GM21529 (cell line): ENCODE measurements around the gene GTF3A.

Source experiments
- ATAC-seq: cut with Tn5 transposase; IDR thresholded peaks from one replicate; pipeline ENCODE4 v1.9.1; 2021; ENCODE audit not compliant: unreplicated experiment

GTF3A gene

GRCh38 chr13:27446986-27447583, 22.7 kb downstream of the GTF3A start:
- no peak for ATAC-seq

GRCh38 chr13:27448308-27448707, 23.9 kb downstream of the GTF3A start:
- ATAC-seq: no peak

DNA sequence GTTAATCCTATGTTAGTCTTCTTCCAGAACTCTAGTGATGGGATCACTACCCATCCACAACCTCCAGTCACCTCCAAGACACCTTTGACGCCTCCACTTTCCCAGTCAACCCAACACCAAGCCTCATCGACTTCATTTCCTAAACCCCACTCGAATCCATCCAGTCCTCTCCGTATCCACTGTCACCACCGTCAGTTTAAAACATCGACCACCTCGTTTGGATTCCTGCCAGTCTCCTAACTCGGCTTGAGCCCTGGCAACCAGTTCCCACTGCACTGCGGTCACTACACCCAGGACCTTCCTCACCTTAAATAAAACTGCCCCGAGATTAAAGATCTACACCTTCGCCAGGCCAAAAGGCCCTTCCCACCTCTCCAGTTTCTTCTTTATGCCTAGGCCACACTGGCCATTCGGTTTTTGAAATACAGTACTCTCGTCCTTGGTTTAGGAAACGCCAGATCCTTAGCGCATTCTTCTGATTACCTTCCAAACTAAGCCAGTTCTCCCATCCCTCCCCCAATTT, 24.7 kb downstream of the GTF3A start:
- no peak for ATAC-seq

DNA sequence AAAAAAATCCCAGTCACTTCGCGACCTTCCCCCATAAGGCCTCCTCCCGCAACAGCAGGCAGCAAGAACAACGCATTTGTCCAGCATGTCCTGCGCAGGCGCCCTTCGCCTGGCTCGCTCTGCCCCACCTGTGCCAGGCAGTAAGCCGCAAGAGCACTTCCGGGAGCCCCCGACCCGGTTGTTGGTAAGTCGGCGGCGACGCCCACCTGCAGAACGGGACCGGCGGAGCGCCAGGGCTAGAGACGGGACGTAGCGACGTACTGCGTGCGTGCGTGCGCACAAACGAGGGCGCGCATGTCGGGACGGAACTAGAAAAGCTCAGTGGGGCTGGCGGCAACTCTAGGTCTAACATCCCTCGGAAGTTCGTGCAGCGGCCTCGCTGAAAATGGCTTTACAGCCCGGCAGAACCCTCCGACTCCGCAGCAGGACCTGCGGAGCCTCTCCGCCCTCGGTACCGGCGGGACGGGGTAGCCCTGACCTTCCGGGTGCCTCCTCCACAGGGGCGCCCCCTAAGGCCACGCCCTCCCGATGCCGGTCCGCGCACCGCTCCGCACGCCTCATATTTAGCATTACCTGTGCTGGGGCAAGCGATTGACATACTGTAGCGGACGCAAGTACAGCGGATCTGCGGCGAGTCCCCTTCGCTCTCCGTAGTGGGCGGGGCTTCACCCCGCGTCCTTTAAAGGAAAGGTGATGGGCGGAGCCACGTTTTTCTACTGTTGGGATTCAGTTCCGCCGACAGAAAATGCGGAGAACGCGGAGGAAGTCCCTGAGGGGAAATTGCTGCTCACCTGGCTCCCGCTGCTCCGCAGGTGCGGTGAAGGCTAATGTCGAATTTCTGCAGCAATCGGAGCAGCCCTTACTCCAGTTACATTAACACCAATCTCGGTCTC, 25.8 kb downstream of the GTF3A start, which contains the start of gene MTIF3:
Gene MTIF3, minus strand, starts transcription at position 629 of the 893 bp plus-strand sequence. CDS start 10,116 bp downstream, outside the sequence.
- peak; percentile 82 for ATAC-seq

GRCh38 chr13:27450921-27451471, 26.6 kb downstream of the GTF3A start:
- ATAC-seq: no peak

DNA sequence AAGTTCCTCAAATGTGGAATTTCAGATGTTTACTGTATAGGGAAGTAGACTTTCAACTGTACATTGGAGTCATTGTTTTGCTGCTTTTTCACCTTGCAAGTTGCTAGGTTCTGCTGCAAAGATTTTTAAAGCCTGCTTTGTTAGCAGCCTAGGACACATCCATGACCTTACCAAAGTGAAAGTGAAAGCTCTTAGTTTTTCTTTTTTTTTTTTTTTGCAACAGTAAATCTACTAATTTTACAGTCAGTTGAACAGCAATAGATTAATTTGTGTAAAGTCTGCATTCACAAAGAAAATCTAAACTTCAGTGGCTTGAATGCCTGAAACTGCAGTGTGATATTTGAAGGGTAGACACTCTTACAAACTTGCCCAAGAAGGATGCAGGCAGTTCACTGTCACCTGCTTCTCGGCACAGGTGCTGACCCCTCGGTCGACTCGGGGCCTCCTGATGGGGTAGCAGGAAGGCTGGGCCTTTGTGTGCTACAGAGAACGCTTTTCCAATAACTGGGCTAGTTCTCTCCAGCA, 31.0 kb downstream of the GTF3A start:
- ATAC-seq: no peak

GRCh38 chr13:27461940-27462584, 37.6 kb downstream of the GTF3A start:
- ATAC-seq: no peak

GRCh38 chr13:27463500-27463899, 39.1 kb downstream of the GTF3A start:
- ATAC-seq: no peak

DNA sequence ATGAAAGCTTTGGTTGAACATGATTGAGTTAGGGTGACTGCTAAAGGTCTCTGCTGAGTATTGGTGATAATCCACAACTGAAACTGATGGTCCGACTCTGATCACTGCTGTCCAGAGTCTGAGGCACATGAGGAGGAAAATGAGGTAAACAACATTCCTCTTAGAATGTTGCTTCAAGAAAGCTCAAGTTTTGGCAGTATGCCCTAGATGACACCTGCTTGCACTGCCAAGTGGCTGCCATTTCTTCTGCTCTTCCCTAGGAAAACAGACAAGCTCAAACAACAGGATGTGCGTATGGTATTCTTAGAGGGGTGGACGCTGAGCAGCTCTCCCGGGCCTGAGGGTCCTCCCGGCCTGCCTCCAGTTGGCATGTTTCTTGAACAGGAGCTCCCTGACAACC, 41.2 kb downstream of the GTF3A start:
- ATAC-seq: no peak

DNA sequence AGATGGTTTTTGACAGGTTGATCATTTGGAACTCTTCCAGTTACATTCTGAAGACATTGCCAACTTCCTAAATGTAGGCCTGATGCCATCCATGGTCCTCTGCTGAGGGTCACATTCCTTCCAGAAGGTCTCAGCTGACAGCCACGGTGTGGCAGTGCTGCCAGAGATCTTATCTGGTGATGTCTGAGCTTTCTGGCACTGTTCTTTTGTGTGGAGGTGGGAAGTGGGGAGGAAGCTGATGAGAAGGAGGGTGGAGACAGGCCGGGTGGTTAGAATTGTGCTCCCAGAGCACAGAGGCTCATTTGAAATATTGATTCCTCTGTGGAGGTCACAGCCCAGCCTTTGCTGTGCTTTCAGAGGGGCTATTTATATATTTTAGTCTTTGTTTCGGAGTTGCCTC, 42.1 kb downstream of the GTF3A start:
- ATAC-seq: no peak

DNA sequence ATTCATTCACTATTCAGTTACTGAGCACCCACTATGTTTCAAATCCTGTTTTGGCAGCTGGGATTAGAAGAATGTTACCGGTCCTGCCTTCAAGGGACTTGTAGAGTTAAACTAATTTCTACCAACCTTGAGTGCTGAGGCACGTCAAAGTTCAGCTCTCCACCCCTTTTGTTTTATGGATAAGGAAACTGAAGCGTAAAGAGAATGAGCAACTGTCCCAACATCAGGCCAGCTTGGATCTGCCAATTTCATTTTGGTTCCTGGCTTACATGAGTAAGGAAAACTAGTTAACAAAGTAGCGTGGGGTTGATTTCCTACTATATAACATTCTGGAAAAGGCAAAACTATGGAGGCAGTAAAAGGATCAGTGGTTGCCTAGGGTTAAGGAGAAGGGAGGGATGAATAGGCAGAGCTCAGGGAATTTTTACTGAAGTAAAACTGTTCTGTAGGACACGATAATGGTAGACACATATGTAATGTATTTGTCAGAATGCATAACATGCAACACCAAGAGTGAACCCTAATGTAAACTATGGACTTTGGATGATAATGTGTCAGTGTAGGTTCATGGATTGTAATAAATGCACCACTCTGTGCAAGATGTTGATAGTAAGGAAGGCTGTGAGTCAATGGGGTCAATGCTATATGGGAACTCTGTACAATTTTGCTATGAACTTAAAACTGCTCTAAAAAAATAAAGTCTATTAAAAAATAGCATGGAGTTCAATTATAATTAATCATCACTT, 45.8 kb downstream of the GTF3A start:
- no peak for ATAC-seq

DNA sequence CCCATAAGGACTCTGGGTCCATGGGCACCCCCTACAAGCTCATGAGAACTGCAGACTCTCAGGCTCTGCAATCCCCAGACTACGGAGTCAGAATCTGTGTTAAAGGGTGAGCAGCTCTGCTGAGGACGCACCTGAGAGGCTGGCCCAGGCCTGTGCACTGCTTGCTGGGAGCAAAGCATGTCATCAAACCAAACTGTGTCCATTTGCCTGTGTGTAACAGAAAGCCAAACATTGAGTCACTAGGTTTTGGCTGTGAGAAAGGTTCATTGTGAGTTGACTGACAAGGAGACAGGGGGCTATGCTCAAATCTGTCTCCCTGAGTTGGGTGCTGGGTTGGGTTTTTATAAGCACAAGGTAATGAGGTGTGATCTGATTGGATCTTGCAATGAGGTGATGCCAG, 48.0 kb downstream of the GTF3A start:
- no peak for ATAC-seq

DNA sequence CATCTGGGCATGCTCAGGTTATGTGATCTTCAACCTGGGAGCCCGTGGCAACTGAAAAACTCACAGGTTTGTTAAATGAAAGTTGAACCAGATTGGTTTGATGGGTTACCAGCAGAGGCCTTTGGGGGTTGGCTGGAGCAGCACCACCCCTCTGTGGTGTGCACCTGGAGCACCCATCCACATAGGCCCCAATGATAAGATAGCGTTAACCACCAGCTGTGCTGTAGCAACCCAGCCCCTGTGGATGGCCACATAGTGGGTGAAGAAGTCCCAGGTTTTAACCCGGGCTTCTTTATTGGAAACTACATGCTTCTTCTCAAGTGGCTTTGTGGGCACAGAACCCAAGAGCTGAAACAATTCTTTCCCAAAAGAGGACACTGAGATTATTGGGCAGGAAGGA, 48.5 kb downstream of the GTF3A start:
- no peak for ATAC-seq

- ATAC-seq: no peak
Measured at GRCh38 chr13:27474751-27475268, 50.4 kb downstream of the GTF3A start.

- ATAC-seq: peak; percentile 72
Measured at GRCh38 chr13:27476943-27477703, 52.7 kb downstream of the GTF3A start.

DNA sequence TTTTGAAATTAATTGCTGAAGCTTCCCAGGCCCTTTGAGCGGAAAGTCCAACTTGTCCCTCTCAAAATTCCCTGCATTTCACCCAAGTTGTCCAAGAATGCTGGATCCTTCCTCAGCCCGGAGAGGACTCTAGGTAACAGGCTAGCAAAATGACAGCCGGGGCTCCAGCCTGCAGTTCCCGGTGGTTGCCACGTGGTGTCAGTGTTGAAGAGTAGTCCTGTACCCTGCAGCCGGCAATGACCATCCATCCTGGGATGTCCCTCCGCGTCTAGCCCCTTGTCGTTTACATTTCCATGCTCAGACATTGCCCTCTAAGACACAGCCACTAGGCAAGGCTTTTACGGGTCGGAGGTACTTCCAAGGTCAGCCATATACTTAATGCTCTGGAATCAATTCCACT, 57.3 kb downstream of the GTF3A start:
- no peak for ATAC-seq

DNA sequence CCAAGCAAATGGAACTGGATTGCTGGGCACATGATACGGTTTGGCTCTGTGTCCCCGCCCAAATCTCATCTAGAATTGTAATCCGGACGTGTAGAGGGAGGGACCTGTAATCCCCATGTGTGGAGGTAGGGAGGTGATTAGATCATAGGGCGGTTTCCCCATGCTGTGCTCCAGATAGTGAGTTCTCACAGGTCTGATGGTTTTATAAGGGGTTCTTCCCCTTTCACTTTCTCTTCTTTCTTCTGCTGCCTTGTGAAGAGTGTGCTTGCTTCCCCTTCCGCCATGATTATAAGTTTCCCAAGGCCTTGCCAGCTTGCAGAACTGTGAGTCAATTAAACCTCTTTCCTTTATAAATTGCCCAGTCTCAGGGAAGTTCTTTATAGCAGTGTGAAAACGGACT, 58.6 kb downstream of the GTF3A start:
- peak; percentile 90 for ATAC-seq

DNA sequence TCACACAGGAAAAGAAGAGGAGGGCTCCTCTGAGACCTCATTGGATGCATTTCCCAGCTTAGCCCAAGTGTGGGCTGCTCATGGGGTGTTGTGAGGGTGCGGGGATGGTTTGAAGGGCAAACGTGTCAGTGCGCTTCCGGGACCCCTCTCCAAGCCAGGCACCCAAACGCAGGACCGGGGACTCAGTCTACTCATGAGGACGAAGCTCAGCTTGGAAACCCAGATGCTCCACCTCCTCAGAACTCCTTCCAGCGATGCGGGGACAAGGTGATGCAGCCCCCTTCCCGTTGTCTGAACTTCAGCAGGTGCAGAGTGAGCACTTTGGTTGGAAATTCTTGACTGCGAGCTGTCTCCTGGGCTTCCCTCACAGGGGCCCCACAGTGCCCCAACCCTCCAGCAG, 59.0 kb downstream of the GTF3A start:
- no peak for ATAC-seq
